Testis (tissue), 3 donors: ENCODE results near the gene AIPL1. TPM values are rescaled to one million over a fixed set of nuclear protein-coding genes. Genes with fewer than 3 reads are reported as not detected.

Experiments
- DNase-seq: peaks from one replicate; pipeline ENCODE4 v3.0.0-alpha.2; 2019
- H3K27ac ChIP-seq, 2 donors: fragments of 200-600 bp; sonication (generic); one replicate each; pipeline ENCODE4 v1.5.1; 2019
- H3K27me3 ChIP-seq: fragments of 200-600 bp; sonication (generic); one replicate; pipeline ENCODE4 v1.5.1; 2019
- H3K36me3 ChIP-seq: fragments of 200-600 bp; sonication (generic); one replicate; pipeline ENCODE4 v1.5.1; 2017; ENCODE audit warnings: low read depth; ENCODE audit errors: missing control alignments
- H3K4me1 ChIP-seq: fragments of 200-600 bp; sonication (generic); one replicate; pipeline ENCODE4 v1.5.1; 2019
- H3K4me3 ChIP-seq, 2 donors: fragments of 200-600 bp; sonication (generic); one replicate each; pipeline ENCODE4 v1.5.1; 2017 to 2019
- H3K9me3 ChIP-seq: fragments of 200-600 bp; sonication (generic); one replicate; pipeline ENCODE4 v1.5.1; 2017
- CTCF ChIP-seq, 3 experiments: fragments of 450-650 bp in 2 of 3; fragments of 200-600 bp in 1 of 3; sonication (generic) in 1 of 3; IDR thresholded peaks; one replicate each; pipeline ENCODE4 v1.5.1; 2016 to 2019; ENCODE audit warnings: antibody characterized with exemption in 3 of 3, mild to moderate bottlenecking in 2 of 3, moderate library complexity in 1 of 3
- POLR2A ChIP-seq: fragments of 450-650 bp; IDR thresholded peaks from one replicate; pipeline ENCODE4 v1.6.1; 2017; ENCODE audit warnings: antibody characterized with exemption, mild to moderate bottlenecking, moderate library complexity
- WGBS, 2 donors: methylation state at CpG; one replicate each; pipeline ENCODE4 v1.1.5; 2018; 5-methylcytosine and 5-hydroxymethylcytosine counted together
- intact Hi-C: fragments of 100-400 bp; cut with DNase I; formaldehyde crosslinking; loops from one replicate; pipeline ENCODE4 v1.15.1; 2023; ENCODE audit warnings: low total_unique reads
- polyA plus RNA-seq: library from polyadenylated mRNA; stranded (reverse); fragments of 350-450 nt; fragmentation: Illumina TruSeq; extraction: RNeasy Lipid Tissue Mini Kit (QIAGEN cat#74804); gene quantifications from one replicate; pipeline ENCODE4 v1.2.3, GENCODE V29; 2014; ENCODE audit warnings: low read depth, low replicate concordance; ENCODE audit not compliant: insufficient read depth
- total RNA-seq, 2 donors: library from RNA; depleted of rRNA; stranded (reverse); fragments of >200 nt; gene quantifications; one replicate each; pipeline ENCODE4 v1.2.3, GENCODE V29; 2016

The AIPL1 gene
- total and polyA plus RNA-seq, 3 donors from 2014 or later, result 0.37 to 1.0 (median 0.49) TPM

GRCh38 chr17:6473128-6473767 is 38.3 kb upstream of the AIPL1 start:
- whole genome bisulfite sequencing, 2 donors, result 49 to 60% methylated on average over 14 of the region's 14 CpGs
- peak; percentile 91 for DNase-seq
- TF ChIP-seq CTCF (IDR thresholded peaks at IDR 0.05) (peak; percentile 88 to 95 (median 89)), POLR2A (no peak)
- Histone ChIP-seq H3K27me3 (no peaks in the 10 kb centered on the region), H3K4me3 (no peak overlapping the region), H3K9me3 (no peaks in the 10 kb centered on the region), H3K27ac (no peak overlapping the region), H3K36me3 (no peaks in the 10 kb centered on the region), H3K4me1 (peaks cover 4% of the 10 kb centered on the region)
- intact Hi-C loops, result no loop called here

- intact Hi-C loops, result no loop called here
- DNase-seq, result no peak
- 83 to 92% methylated on average over 1 to 10 of the region's 10 CpGs for WGBS, 2 donors
Measured at GRCh38 chr17:6472517-6472916, 37.6 kb upstream of the AIPL1 start.

GRCh38 chr17:6471531-6472465 is 36.9 kb upstream of the AIPL1 start:
- H3K36me3 ChIP-seq, result no peaks in the 10 kb centered on the region
- intact Hi-C loops, result no loop called here
- peaks cover 4% of the 10 kb centered on the region for H3K4me1 ChIP-seq
- no peak overlapping the region for H3K27ac ChIP-seq
- no peaks in the 10 kb centered on the region for H3K9me3 ChIP-seq
- H3K4me3 ChIP-seq, result no peak overlapping the region
- WGBS, 2 donors, result 59 to 73% methylated on average over 17 to 19 of the region's 19 CpGs
- no peak for DNase-seq
- TF ChIP-seq POLR2A (no peak), CTCF (IDR thresholded peaks at IDR 0.05) (no peak)
- H3K27me3 ChIP-seq, result no peaks in the 10 kb centered on the region

More at GRCh38 chr17:6472517-6472916, 37.6 kb upstream of the AIPL1 start:
- no peak overlapping the region for H3K4me3 ChIP-seq
- no peak overlapping the region for H3K27ac ChIP-seq
- H3K36me3 ChIP-seq, result no peaks in the 10 kb centered on the region
- no peaks in the 10 kb centered on the region for H3K9me3 ChIP-seq
- H3K27me3 ChIP-seq, result no peaks in the 10 kb centered on the region
- peaks cover 4% of the 10 kb centered on the region for H3K4me1 ChIP-seq
- TF ChIP-seq CTCF (IDR thresholded peaks at IDR 0.05) (no peak), POLR2A (no peak)

- TF ChIP-seq POLR2A (no peak), CTCF (IDR thresholded peaks at IDR 0.05) (no peak)
- no peak for DNase-seq
- H3K9me3 ChIP-seq, result no peaks in the 10 kb centered on the region
- no peak overlapping the region for H3K27ac ChIP-seq
- intact Hi-C loops, result no loop called here
- WGBS, 2 donors, result 70 to 96% methylated on average over 13 to 15 of the region's 17 CpGs
- H3K27me3 ChIP-seq, result no peaks in the 10 kb centered on the region
- peaks cover 4% of the 10 kb centered on the region for H3K4me1 ChIP-seq
- no peak overlapping the region for H3K4me3 ChIP-seq
- H3K36me3 ChIP-seq, result no peaks in the 10 kb centered on the region
Measured at GRCh38 chr17:6470751-6471521, 36.0 kb upstream of the AIPL1 start.
